GM19239 (cell line): ENCODE results near the gene NELL2.
"Not testable (repeated sequence)": the region's sequence is repeated elsewhere in the genome, so short reads cannot be mapped to it uniquely, and the experiment has no call there.

Experiments used
- DNase-seq: peaks from one replicate; pipeline ENCODE4 v3.0.0; 2011; ENCODE audit warnings: low spot score; ENCODE audit not compliant: insufficient read length
- FAIRE-seq: peaks from 2 replicates; lab custom pipeline; 2011; peaks lifted over from hg19 to GRCh38; lab: Jason Lieb, UNC

NELL2 gene

GRCh38 chr12:44788731-44789130, 87.4 kb downstream of the NELL2 start:
- FAIRE-seq (no peak), DNase-seq (no peak)

GRCh38 chr12:44780221-44780790, 95.8 kb downstream of the NELL2 start:
- FAIRE-seq (no peak), DNase-seq (no peak)

GRCh38 chr12:44779766-44780165, 96.3 kb downstream of the NELL2 start:
- FAIRE-seq, result no peak

GRCh38 chr12:44778863-44779262, 97.3 kb downstream of the NELL2 start:
- DNase-seq (no peak), FAIRE-seq (no peak)

More at GRCh38 chr12:44779766-44780165, 96.3 kb downstream of the NELL2 start:
- DNase-seq, result no peak

- FAIRE-seq (no peak), DNase-seq (no peak)
These were observed 99.1 kb downstream of the NELL2 start for GRCh38 chr12:44777044-44777443.

- no peak for DNase-seq
- no peak for FAIRE-seq
These were observed 100.2 kb downstream of the NELL2 start for GRCh38 chr12:44775901-44776300.

GRCh38 chr12:44774815-44775411, 101.2 kb downstream of the NELL2 start:
- FAIRE-seq, result peak; percentile 60
- DNase-seq, result peak; percentile 1

- no peak for FAIRE-seq
- no peak for DNase-seq
These were observed 104.6 kb downstream of the NELL2 start for GRCh38 chr12:44771485-44772021.

- FAIRE-seq (no peak), DNase-seq (no peak)
These were observed 110.3 kb downstream of the NELL2 start for GRCh38 chr12:44765796-44766195.

GRCh38 chr12:44763021-44763420, 113.1 kb downstream of the NELL2 start:
- no peak for DNase-seq
- FAIRE-seq, result no peak

- DNase-seq (no peak), FAIRE-seq (no peak)
These were observed 116.8 kb downstream of the NELL2 start for GRCh38 chr12:44759289-44759688.

- DNase-seq (no peak), FAIRE-seq (no peak)
These were observed 125.6 kb downstream of the NELL2 start for GRCh38 chr12:44750468-44750867.

GRCh38 chr12:44749566-44749965, 126.5 kb downstream of the NELL2 start:
- DNase-seq (no peak), FAIRE-seq (no peak)

GRCh38 chr12:44748950-44749468, 127.1 kb downstream of the NELL2 start:
- no peak for DNase-seq
- no peak for FAIRE-seq

GRCh38 chr12:44741292-44741980, 134.7 kb downstream of the NELL2 start:
- DNase-seq, FAIRE-seq: not testable (repeated sequence)

GRCh38 chr12:44738051-44738450, 138.1 kb downstream of the NELL2 start:
- FAIRE-seq, result no peak
- DNase-seq, result no peak

GRCh38 chr12:44728566-44728965, 147.5 kb downstream of the NELL2 start:
- no peak for DNase-seq
- FAIRE-seq, result no peak

- FAIRE-seq (no peak), DNase-seq (no peak)
These were observed 155.8 kb downstream of the NELL2 start for GRCh38 chr12:44720265-44720664.

GRCh38 chr12:44717612-44718011, 158.5 kb downstream of the NELL2 start:
- no peak for FAIRE-seq
- no peak for DNase-seq

- DNase-seq (no peak), FAIRE-seq (no peak)
These were observed 159.4 kb downstream of the NELL2 start for GRCh38 chr12:44716711-44717110.

- DNase-seq, result no peak
- no peak for FAIRE-seq
These were observed 164.4 kb downstream of the NELL2 start for GRCh38 chr12:44711736-44712135.
